Panc1 (cell line): Measurements from ENCODE around the gene MRTFA.

Source experiments
- CTCF ChIP-seq: fragments of 450-650 bp; IDR thresholded peaks from 2 replicates; pipeline ENCODE4 v1.5.1; 2017; ENCODE audit warnings: mild to moderate bottlenecking
- POLR2AphosphoS5 ChIP-seq: IDR thresholded peaks from 2 replicates; pipeline ENCODE4 v1.6.1; 2012; ENCODE audit warnings: mild to moderate bottlenecking, low read depth, low read length, moderate library complexity
- REST ChIP-seq, 2 experiments: IDR thresholded peaks; 2 replicates each; pipeline ENCODE4 v1.6.1; 2011 to 2012; ENCODE audit warnings: low read depth in 2 of 2, control low read depth in 1 of 2, low read length in 1 of 2, mild to moderate bottlenecking in 1 of 2, moderate library complexity in 1 of 2; ENCODE audit not compliant: insufficient read depth in 1 of 2
- SIN3A ChIP-seq: IDR thresholded peaks from 2 replicates; pipeline ENCODE4 v1.6.1; 2012; ENCODE audit warnings: low read depth, mild to moderate bottlenecking, low read length, moderate library complexity, borderline replicate concordance; ENCODE audit not compliant: insufficient read depth
- TCF7L2 ChIP-seq: IDR thresholded peaks from 2 replicates; pipeline ENCODE4 v1.6.1; 2011; ENCODE audit warnings: mild to moderate bottlenecking, low read depth, low read length, inconsistent platforms

GRCh38 chr22:40403651-40404050, 232.9 kb downstream of the MRTFA start:
- TF ChIP-seq CTCF (no peak), POLR2AphosphoS5 (no peak), SIN3A (no peak), TCF7L2 (no peak), REST (IDR thresholded peaks at IDR 0.05; ENCODE audit: insufficient read depth in 1 of 2, low read depth in 2 of 2, low read length in 1 of 2) (no peak)
